GM19351 (cell line): ENCODE results near the gene NBEA.

Experiments
- ATAC-seq: cut with Tn5 transposase; IDR thresholded peaks from one replicate; pipeline ENCODE4 v1.9.1; 2021; ENCODE audit warnings: mild to moderate bottlenecking, moderate library complexity; ENCODE audit not compliant: unreplicated experiment

The NBEA gene

GRCh38 chr13:35472323-35472881, 530.3 kb downstream of the NBEA start:
- ATAC-seq, result no peak

GRCh38 chr13:35473206-35473775, 531.2 kb downstream of the NBEA start:
- ATAC-seq, result no peak

DNA sequence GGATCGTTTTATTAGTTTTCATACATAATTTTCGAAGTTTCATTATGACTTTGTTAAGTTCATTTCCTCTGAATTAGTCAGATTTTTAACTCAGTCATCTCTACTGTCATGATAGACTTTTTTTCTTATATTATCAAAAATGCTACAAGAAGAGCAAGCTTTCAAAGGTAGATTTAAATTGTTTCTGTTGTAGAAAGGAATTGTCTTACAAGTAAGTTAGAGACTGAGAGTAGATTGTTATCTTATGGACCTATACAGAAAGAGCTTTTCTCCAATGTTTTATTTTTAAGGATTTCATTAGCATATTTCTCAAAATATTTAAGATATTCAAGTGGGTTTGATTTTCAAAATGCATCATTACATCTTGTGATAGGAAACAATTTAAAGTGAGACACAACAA, 531.7 kb downstream of the NBEA start:
- no peak for ATAC-seq

GRCh38 chr13:35474496-35475211, 532.6 kb downstream of the NBEA start:
- ATAC-seq, result no peak

DNA sequence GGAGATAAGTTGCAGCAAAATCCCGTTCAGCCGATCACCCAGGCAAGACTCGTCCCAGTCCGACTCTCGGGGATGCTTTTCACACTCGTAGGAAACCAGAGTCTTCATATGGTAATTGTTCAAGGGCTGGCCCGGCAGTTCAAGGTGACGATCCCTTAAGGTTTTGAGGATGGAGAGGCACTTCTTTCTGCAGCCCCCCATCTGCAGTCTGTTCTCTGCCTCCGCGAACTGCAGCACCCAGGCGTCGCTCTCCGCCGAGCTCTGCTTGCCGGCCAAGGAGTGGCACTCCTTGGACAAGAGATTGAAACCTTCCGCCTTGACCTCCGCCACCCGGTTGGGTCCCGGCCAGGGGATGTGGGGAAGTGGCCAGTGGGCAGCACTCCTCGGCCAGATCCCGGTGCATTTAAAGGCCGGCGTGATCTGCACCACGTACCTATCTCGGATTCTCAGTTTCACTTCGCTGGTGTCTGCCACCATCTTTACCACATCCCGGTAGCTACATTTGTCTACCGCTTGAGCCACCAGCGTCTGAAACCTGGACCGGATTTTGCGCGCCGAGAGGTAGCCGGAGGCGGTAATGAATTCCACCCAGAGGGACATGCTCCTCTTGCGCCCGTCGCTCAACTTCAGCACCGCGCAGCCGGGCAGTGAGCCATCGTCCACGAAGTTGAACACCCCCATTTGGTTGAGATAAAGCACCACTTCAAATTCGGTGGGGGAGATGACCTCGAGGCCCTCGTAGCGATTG, 533.3 kb downstream of the NBEA start:
- ATAC-seq, result no peak

DNA sequence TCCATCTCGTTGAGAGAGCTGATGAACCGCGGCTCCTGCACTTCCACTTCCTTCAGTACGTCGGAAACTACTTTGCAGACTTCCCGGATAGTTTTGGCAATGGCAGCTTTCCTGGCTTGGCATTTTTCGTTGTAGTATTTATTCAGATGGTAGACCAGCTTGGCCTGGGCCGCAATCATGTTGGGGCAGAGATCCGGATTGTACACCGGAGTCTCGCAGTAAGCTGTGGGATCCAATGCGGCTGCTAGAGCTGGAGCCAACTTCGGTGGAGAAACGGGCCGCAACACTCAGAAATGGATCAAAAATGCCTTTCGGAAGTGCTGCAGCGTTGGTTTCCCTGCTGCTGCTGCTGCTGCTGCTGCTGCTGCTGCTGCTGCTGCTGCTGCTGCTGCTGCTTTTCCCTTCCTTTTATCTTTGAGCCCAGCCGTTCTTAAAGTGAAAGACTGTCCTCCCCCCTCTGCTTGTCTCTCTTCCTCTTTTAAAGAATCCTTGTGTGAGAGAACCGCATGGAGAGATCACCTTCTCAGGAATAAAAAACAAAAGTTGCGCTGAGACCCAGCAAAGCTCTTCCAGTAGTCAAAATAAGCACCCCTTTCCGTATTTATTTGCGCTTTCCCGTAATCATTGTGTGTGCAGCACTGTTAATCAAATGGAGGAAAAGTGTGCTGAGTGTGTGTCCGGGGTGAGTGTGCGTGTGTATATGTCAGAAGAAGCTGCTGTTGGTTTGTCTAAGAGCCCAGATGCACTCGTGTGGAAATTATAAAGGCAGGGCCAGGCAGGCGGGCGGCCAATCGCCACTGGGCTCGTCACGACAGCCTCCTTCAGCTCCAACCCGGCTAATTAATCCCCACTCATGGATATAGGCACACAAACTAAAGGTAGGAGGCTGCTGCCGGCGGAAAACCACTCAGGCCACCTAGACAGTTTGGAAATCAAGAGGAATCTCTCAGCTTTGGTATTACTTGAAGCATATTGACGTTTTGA, 534.2 kb downstream of the NBEA start, which contains the start of gene MAB21L1:
MAB21L1 (minus strand) TSS at position 730 of the 984 bp plus-strand sequence; CDS start at position 179, 551 bp downstream.
- ATAC-seq, result no peak

- no peak for ATAC-seq
Measured at GRCh38 chr13:35477386-35477946, 535.4 kb downstream of the NBEA start.

- no peak for ATAC-seq
Measured at GRCh38 chr13:35478271-35479037, 536.4 kb downstream of the NBEA start.

DNA sequence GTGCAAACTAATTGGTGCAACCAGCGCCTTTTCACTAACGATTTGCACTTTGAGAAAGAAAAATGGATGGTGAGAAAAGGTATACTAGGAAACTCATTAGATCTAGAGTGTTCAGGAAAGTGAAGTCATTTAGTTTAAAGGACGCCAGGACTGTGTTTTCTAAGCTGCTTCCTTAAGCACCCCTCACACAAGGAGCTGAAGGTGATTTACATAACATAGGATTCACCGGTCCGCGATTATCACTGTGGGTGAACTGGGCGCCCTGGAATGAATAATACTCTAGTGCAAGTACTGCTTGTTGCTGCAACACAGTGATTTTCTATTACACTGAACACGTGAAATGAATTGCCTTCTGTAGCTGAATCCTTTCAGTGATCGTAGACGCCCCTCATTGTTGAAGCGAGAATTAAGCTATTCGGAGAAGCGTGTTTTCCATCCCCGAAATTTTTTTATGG, 537.0 kb downstream of the NBEA start:
- ATAC-seq, result no peak

- no peak for ATAC-seq
Measured at GRCh38 chr13:35479706-35480105, 537.6 kb downstream of the NBEA start.

- ATAC-seq, result no peak
Measured at GRCh38 chr13:35480346-35480745, 538.3 kb downstream of the NBEA start.

DNA sequence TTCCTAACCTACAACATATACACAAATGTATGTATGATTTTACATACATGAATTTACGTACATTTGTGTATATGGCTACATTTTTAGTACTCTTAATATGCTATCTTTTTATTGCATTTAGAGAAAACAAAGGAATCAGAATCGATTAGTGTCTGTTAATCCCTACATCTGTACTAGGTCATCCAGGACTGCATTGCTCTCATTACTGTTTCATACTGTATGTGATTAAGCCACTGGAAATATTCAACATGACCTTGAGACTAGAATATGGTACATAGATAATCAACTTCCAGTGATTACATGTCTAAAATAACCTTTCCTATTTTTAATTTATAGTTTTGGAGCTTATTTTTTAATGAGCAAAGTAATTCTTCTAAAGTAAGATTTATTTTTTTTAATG, 539.7 kb downstream of the NBEA start:
- ATAC-seq, result no peak

GRCh38 chr13:35482527-35482926, 540.5 kb downstream of the NBEA start:
- no peak for ATAC-seq

DNA sequence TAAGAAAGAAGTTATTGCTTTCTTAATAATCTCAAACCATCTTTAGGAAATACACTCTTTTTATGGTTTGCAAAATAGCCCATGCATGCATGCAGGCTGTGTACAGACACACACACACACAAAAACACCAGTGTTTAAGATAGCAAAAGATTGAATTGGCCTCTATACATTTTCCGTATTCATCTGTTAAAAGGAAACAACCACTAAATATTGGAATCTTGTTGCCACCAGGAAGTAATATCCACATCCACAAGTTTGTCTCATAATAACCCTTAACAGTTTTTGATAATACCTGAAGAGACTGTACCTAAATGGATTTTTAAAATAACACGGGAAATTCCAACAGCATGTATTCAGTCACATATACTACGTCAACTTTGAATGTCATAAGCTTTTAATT, 541.7 kb downstream of the NBEA start:
- ATAC-seq, result no peak

GRCh38 chr13:35484384-35484783, 542.3 kb downstream of the NBEA start:
- no peak for ATAC-seq

GRCh38 chr13:35485424-35485823, 543.4 kb downstream of the NBEA start:
- ATAC-seq, result no peak

DNA sequence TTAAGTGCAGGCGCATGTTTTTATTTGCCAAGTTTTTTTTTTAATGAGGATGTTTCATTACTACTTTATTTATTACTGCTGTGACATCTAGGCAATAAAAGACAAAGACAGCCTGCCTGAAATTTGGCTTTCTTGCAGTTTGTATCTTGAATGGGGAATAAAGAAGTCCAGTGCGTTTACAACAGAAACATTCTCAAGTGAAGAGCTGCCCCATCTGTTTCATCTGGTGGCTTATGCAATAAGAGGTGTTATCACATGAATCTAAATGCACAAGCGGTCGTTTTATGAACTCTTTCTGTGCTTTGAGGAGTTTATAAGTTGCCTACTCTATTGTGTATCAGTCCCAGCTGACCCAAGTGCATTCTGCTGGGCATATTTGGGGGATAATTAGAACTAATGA, 547.0 kb downstream of the NBEA start:
- ATAC-seq, result no peak

DNA sequence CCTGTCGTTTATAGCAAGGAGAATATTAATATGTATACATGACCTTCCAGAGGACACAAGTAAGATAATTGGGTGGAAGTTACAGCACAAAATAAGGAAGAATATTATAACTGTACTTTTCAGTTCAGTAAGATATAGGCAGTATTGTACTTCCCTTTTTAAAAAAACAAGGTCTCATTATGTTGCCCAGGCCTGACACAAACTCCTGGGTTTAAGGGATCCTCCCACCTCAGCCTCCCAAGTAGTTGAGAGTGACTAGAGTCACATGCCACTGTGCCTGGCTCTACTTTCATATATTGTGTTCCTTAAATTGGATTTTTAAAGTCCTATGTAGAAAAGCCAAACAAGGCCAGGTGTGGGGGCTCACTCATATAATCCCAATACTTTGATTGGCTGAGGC, 553.9 kb downstream of the NBEA start:
- ATAC-seq, result no peak

DNA sequence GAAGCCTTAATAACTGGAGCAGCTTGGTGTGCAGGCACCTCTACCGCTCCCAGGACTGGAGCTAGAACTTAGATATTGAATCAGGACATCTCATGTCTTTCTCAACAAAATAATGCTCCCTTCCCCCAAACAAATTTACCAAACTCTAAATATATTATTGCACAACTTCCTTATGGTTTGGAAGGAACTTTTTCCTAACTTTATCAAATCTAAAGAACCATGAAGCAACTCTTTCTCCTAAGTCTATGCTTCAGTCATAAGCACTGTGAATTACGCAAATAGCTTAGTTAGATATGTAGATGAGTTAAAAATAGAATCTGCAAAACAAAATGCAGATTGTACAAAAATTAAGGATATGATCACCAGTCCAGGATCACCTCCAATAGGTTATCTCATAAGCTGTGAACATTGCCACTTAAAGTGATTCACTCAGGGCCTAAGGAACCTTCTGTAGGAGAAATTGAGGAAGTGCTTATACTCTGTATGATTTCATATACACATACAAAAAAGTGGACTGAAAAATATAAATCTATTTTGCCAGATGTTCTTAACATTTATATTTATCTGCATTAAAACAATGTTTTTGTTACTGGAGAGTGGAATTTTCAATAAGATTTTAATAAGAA, 554.8 kb downstream of the NBEA start:
- no peak for ATAC-seq
